ENCODE data around the gene LAMB2.
A peak's percentile ranks its signal among the peaks of the same experiment; 100 is the strongest.

Gene LAMB2

DNA sequence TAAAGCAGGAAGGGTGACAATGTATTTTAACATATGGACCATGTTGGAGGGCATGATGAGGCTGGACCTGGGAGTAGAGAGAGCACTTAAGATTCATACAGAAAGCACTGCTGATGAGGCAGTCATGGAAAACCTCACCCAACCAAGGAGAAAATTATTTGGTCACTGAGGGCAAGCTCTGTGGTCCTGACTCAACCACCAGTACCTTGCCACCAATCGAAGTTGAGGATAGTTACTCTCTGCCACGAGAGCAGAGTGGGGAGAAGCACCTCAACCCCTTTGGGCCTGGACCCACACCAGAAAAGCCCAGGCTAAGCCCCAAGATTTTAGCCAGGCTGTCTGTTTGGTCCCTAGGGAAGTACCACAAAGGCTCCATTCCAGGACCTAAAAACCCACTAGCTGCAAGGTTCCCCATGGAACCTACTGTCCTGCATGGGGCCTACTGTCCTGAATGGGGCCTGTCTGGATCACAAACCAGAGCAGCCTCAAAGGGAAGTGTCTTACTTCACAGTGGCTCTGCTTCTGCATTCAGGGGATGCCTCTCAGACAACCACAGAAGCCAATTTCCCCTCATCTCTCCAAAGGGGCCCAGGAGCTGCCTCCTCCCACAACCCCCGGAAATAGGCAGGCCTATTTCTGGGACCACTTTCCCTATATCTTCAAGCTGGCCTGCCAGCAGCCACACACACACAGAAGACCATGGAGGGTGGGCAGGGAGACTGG is 29.1 kb upstream of the LAMB2 start:
- no peak for DNase-seq (ENCODE audit: low read depth)

DNA sequence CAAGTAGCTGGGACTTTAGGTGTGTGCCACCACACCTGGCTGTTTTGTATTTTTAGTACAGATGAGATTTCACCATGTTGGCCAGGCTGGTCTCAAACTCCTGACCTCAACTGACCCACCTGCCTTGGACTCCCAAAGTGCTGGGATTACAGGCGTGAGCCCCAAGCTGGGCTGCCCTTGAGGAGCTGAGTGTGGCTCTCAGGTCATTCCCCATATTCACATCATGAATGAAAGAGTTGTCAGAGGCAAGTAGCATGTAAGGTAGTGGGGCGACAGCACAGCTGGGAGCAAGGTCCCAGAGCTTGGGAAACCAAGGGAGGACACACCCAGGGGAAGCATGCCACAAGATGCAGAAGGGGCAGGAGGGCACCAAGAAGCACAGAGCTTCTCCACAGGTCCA is 28.3 kb upstream of the LAMB2 start:
- DNase-seq (ENCODE audit: low read depth) = no peak

DNA sequence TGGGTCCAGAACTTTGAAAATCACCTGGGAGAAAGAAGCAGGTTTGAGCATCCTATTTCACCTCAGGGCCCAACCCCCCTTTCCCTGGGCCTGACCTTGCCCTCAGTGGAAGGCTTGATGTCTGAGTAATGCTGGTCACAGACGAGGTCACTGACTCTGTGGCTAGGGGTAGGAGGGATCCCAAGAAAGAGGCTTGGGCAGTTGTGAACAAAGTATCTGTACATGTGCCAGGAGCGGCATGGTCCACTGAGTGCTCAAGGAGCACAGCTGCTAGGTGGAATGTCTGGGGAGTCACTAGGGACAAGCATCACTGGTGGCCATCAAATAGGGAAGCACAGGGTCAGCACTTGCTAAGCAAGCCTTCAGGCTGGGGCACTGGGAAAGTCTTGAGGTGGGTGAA is 25.9 kb upstream of the LAMB2 start:
- DNase-seq (ENCODE audit: low read depth) = no peak

DNA sequence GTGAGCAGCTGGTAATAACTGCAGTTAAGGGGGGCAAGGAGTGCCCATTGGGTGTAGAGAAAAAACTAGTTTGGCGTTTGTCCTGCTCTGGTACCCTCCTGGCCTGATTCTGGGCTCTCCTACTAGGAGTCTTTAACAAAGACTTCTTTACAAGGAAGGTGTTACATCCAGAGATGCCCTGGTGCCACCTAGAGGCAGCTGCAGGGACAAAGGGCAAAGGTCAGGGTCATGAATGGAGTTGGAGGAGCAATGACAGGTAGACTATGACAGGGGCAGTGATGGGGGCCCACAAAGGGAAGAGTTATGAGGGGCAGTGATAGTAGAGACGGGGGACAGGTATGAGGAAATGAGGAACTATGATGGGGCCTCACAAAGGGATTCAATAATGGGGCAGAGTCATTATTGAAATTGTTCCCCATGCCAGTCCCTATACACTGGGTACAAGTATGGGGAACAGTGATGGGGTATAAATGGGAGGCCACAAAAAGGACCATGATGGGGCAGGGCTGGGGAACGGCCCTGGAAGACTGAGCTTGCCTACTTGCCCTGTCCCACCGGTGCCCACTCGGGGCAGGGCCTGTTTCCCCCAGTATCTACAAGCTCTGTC is 25.4 kb upstream of the LAMB2 start:
- peak; percentile 37 for DNase-seq (ENCODE audit: low read depth)

DNA sequence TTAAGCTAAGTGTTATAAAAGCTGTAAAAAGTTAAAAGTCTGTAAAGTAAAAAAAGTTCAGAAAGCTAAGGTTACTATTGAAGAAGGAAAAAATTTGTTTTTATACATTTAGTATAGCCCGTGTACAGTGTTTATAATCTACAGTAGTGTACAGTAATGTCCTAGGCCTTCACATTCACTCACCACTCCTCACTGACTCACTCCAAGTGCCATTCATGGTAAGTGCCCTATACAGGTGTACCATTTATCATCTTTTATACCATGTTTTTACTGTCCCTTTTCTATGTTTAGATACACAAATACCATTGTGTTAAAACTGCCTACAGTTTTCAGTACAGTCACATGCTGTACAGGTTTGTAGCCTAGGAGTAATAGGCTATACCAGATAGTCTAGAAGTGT is 24.4 kb upstream of the LAMB2 start:
- DNase-seq (ENCODE audit: low read depth) = no peak

DNA sequence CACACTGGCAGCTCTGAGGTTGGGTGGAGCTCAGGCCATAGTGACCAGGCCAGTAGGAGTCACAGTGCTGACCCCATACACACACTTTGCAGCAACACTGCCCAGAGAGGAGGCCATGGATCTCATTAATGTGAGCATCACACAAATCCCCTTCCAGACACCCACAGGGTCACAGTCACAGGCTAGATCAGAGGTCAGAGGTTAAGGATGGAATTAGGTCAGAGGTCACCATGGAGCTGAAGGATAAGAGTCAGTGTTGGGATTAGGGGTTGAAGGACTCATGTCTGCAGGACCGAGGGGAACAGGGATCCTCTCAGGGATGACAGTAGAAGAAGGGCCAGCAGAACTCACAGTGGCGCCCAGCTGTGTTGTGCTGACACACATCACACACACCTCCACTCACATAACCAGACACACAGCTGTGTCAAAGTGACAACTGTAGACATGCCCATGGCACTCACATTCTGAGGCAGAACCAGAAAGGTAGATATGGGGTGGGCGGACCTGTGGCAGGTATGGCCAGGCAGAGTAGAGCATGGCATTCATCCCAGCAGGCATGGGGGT is 20.6 kb upstream of the LAMB2 start:
- no peak for DNase-seq (ENCODE audit: low read depth)

DNA sequence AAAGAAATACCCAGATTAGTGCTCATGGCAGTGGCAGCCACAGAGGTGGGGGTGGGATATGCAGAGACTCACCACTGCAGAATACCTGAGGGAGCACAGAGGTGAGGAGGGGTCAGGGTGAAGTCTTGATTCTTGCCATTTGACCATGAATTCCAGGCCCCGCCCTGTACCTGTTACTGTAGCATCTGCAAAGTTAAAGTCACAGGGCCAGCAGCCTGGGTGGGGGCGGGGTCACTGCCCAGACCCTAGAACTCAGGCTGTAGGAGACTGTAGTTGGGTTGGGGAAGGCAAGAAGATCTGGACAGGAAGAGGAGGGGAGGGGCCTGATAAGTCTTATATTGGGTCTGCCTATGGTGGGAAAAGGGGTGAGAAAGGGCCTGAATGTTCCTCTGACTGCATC is 18.8 kb upstream of the LAMB2 start:
- no peak for DNase-seq (ENCODE audit: low read depth)

DNA sequence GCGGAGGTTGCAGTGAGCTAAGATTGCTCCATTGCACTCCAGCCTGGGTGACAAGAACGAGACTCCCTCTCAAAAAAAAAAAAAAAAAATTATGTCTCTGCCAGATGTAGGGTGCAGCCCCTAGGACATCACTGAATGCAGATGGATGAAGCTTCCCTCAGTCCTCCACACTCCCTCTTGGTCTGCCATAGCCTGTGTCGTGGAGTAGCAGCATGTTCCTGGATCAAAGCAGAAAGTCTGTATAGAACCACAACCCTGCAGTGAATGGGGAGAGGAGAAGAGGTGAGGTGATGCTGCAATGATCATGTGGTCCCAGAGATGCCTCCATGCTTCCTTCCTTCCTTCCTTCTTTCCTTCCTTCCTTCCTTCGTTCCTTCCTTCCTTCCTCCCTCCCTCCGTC is 15.3 kb upstream of the LAMB2 start:
- DNase-seq (ENCODE audit: low read depth) = no peak

DNA sequence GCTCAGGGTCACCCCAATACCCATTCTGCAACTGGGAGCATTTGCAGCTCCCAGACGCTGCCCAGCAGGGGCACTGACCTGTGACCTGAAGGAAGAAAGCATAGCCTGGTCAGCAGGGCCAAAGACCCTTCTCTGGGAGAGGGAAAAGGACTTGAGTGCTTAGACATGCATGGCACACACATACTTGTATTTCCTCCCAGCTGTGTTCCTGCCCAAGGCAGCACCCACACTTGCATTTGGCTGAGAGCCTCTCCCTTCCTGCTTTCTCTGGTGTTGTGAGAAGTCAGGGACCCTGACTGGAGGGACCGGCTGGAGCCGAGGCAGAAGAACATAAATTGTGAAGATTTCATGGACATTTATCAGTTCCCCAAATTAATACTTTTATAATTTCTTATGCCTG is 7.2 kb upstream of the LAMB2 start:
- DNase-seq (ENCODE audit: low read depth) = no peak

DNA sequence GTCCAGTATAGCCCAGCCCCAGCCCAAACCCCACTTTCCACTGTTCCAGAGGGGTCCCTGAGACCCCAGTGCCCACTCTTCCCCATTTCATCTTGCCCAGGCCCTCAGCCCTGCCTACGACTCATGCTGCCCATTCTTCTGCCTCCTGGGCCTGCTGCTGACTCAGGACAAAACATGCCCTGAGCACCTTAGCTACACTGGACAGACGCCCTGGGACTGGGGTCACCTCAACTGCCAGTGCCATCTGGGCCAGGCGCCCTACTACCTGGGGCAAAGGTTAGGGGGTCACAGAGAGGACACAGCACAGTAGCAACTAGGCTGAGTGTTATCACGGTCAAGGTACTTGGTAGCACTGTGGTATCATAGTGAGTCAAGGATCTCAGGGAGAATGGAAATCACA is 2.6 kb upstream of the LAMB2 start:
- DNase-seq (ENCODE audit: low read depth) = peak; percentile 11

DNA sequence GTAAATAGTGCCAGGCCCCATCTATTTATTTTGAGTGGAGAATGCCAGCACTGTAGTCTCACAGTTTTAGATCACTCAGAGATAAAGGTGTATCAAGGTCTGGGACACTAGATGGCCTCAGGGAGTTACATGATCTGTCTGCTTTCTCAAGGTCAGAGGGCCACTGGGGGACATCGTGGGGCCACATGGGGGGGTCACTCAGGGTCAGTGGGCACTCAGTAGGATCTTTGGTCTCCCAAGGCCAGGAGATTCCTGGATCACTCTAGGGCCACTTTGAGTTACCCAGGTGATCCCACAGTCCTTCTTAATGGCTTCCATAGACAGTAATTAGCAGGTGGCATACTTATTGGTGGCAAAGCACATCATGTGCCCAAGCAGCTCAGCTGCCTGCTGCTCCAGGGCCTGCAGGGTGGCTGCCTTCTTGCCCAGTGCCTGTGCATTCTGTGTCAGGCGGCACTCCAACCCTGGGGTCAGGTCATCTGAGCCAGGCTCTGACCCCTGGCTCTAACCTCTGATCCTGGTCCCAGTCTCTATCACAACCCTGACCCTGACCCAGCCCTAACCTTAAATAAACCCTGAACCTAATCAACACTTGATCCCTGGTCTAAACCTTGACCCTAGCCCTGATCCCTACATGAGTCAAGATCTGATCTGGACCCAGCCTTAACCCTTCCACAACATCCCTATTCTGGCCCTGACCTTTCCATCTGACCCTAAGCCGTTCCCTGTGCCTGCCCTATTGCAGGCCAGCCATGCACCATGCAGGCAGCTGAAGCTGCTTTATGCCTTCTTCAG is 1.8 kb upstream of the LAMB2 start:
- no peak for DNase-seq (ENCODE audit: low read depth)

DNA sequence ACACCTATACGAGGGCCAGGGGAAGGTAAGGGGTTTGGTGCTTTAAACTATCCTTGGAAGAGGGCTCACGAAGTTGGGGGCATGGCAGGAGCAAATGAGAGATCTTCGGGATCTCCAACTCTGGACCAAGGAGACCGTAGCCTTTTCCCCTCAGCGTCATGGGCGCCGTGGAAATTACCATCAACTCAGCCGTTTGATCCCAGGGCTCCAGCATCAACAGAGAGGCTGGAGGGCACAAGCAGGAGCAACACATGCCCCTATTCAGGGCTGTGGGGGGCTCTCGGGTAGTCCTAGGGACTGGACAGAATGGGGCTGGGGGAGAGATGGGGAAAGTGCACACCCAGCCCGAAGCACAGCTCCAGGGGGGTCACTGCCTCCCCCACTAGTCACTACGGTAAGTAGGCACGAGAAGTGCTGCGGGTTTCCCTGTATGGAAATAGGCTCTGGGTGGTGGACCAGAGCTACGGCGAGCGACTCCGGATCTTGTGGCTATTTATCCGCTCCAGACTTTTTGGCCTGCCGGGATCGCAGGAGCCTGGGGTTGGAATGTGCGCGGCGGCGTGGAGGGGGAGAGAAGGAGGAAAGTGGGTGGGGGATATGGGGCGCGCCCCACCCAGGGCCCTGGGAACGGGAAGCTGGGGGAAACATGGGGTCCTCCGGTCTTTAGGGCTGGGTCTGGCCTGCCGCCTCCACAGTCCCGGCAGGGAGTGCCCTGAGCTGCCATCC is 539 bp upstream of the LAMB2 start:
- DNase-seq (ENCODE audit: low read depth) = peak; percentile 90

DNA sequence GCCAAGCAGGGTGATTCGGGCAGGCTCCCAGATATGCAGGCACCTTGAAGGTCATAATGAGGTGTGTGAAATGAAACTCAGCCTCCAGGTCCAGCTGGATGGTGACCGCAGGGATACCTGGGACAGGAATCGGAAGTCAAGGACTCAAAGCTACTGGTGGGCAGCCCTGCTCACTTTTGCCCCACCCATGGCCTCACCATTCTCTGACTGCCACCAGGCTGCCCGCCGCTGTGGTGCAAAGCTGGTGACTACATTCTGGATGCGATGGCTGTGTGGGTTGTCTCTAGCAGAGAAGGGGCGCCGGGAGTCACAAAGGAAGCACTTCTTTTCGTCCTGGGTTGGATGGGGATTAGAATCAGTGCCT is 795 bp downstream of the LAMB2 start:
- DNase-seq (ENCODE audit: low read depth) = no peak

DNA sequence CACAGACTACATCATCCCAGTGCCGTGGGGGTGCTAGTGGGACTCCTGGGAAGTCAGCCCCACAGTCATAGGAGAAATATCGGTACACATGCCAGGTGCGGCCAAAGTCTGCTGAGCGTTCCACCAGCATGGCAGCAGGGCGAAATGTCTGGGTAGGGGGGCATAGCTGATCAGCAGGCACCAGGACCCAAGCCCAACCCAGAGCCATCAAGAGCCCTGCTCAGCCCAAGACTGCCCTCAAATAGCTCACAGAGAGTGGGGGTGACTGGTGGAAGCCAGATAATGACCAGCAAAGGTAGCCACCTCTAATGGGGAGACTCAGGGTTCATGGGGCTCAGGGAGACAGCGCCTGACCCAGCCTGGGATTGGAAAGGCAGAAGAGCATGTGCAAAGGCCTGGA is 1.3 kb downstream of the LAMB2 start:
- no peak for DNase-seq (ENCODE audit: low read depth)

DNA sequence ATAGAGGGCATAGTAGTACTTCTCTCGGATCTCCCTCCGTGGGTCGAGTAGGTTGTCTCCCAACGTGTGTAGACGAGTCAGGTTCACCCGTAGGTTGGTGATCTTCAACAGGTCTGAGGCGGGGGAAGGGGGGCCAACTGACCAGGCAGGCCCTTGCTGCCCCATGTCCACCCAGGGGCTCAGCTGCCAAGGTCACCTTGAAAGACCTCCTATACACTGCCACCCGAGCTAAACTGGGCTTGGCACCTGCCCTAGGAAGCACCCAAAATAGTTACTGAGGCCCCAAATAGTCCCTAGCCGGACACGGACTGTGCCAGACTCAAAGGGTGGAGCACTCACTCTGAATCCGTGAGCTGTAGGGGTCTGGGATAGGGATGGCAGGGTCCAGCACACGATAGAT is 1.8 kb downstream of the LAMB2 start:
- no peak for DNase-seq (ENCODE audit: low read depth)

DNA sequence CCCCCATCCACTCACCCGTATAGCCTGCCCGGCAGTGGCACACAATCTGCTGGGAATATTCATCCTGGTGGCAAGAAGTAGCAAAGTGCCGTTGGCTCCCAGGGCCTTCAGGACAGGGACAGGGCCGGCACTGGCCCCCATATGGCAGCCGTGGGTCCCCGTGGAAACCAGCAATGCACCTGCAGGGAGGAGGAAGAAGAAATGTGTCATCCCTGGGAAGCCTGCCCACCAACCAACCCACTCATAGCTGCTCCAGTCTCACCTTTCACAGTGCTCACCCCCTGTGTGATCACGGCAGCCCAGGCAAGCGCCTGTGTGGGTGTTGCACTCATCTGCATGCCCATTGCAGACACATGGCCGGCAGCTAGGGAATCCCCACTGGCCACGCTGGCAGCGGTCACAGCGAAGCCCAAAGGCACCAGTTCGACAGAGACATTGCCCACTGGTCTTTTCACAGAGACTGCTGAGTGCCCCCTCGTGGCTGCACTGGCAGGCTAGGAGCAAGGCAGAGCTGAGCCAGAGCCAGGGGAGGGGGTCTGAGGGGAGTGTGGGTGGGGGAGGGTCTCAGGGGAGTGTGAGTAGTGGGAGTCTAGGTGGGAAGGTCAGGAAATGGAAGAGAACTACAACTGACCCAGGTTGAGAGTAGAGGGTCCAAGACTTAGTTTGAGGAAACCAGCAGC is 7.7 kb downstream of the LAMB2 start:
- DNase-seq (ENCODE audit: low read depth) = no peak

DNA sequence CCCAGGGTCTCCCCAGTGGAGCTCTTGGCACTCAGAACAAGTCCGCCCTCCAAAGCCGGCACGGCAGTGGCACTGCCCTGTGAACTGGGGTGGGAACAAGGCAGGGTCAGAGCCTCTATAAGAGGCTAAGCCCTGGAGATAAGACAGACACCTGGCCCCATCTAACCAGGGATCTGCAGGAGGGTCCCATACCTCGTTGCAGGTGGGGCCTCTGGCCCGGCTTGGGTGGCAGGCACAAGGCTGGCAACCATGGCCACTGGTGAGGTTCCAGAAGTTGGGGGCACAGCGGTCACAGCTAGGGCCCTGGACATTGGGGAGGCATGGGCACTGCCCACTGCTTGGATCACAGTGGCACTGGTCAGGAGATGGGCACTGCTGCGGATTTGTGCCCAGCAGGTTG is 8.6 kb downstream of the LAMB2 start:
- DNase-seq (ENCODE audit: low read depth) = no peak

DNA sequence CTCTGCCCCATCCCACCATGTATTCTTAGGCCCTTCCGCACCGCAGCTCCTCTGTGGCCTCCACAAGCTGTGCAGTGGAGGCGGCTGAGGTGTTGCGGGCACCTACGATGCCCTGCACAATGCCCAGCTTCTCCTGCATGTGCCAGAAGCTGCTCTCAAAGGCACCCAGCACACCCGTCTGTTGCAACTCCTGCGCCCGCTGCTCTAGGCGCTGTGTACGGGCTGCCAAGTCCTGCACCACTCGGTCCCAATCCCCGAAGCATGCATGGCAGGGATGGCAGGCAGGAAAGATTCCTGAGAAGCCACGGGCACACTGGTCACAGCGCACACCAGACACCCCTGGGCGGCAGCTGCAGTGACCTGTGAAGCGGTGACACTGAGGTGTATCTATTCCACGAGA is 9.2 kb downstream of the LAMB2 start:
- no peak for DNase-seq (ENCODE audit: low read depth)

DNA sequence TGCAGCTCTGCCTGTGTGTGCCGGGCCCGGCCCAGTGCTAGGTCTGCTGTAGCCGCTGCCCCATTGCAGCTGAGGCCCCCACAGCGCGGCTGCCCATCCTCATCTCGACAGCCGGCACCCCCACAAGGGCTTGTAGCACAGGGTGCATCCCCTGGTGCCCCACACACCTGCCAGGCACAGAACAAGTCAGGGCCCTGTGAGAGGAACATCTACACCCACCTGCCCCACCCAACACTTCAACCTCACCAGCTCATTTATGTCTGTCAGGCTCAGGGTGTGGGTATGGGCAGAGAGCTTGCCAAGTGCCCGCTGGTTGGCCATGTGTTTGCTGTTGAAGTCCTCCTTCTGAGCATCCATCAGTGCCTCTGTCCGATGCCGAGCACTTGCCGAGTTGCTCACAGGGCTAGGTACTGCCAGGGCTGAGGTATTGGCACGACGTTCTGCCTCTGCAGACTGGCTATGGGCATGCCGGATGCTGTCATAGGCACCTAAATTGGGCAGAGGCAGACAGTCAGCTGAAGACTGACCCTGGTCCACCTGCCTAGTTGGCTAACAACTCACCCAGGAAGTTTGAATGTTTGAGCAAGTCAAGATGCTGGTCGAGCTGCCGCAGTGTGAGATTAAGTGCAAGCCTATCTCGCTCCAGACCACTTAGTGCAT is 9.8 kb downstream of the LAMB2 start:
- DNase-seq (ENCODE audit: low read depth) = no peak

DNA sequence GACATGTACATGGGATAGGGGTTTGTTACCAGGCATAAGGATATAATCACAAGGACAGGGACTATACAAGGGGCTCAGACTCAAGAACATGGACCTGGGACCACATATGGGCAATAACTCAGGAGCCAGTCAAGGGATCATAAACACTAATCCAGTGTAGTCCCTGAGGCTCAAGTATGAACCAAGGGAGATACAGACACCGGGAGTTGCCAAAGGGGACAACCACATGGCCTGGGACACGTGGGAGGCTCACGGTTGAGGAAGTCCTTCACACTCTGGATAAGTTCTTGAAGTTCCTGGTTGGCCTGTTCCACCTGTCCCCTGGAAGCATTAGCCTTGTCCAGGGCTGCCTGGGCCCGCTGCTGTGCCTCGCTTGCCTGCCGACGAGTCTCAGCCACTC is 10.4 kb downstream of the LAMB2 start:
- no peak for DNase-seq (ENCODE audit: low read depth)

DNA sequence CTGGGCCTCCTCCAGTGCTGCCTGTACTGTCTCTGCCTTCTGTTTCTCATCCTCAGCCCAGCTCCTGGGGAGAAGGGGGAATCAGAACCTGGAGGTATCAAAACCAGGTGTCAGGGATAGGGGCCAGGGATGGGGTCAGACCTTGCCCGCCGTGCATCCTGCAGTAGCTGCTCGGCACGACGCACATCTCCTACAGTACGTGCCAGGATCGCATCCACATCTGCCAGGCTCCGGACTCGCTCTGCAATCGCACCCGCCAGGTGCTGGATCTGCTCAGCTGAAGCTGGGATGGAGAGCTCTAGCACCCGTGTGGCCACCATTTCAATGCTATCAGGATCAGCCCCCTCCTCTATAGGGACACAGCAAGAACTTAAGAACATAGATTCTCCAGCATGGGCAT is 10.8 kb downstream of the LAMB2 start:
- no peak for DNase-seq (ENCODE audit: low read depth)
